HepG2 (cell line): ENCODE measurements around the gene ADAMTS13. TPM values are rescaled to one million over a fixed set of nuclear protein-coding genes. Genes with fewer than 3 reads are reported as not detected.

Experiments
- ATAC-seq: fragments of 200-7000 bp; cut with Tn5 transposase; 3 replicates; pipeline ENCODE4 v1.9.1; 2020; ENCODE audit warnings: mild to moderate bottlenecking, moderate library complexity
- BruUV-seq: library from RNA; stranded (reverse); fragments of 400-500 nt; replicated peaks from 2 replicates; lab custom pipeline; 2021; lab: Mats Ljungman, UMichigan
- CTCF ChIA-PET: fragments of 300-600 bp; formaldehyde crosslinking; extraction: SDS; loops from one replicate; lab custom pipeline; 2021; ENCODE audit warnings: low total read pairs, inconsistent platforms, low intra/inter-chr PET ratio; lab: Yijun Ruan, JAX
- POLR2A ChIA-PET: fragments of 350-600 bp; sonication (Branson Sonifier 250); formaldehyde crosslinking; loops from one replicate; lab custom pipeline; 2020; ENCODE audit warnings: antibody characterized with exemption, inconsistent platforms; lab: Yijun Ruan, JAX
- DNase-seq: peaks from one replicate; pipeline ENCODE4 v3.0.0-alpha.2; 2015; ENCODE audit warnings: low spot score
- FAIRE-seq: peaks from 3 replicates; lab custom pipeline; 2011; peaks lifted over from hg19 to GRCh38; lab: Jason Lieb, UNC
- H2AFZ ChIP-seq: one replicate; pipeline ENCODE4 v1.6.1; 2011; ENCODE audit warnings: low read length, inconsistent platforms
- H3K27ac ChIP-seq: fragments of 300-600 bp; 3 replicates; pipeline ENCODE4 v1.8.0; 2011; ENCODE audit warnings: mixed run types, mild to moderate bottlenecking, mixed read lengths, low read length, inconsistent platforms; ENCODE audit not compliant: insufficient read depth; ENCODE audit errors: extremely low read length
- H3K27me3 ChIP-seq, 2 experiments: fragments of 200-600 bp in 1 of 2; 2 replicates in 1 of 2; 3 replicates in 1 of 2; pipeline versions ENCODE4 v1.6.0 to v1.8.0; 2011; ENCODE audit warnings: low read length in 2 of 2, mild to moderate bottlenecking in 2 of 2, moderate library complexity in 2 of 2, inconsistent platforms in 1 of 2; ENCODE audit not compliant: insufficient read depth in 2 of 2, control insufficient read depth in 1 of 2
- H3K36me3 ChIP-seq, 2 experiments: fragments of 200-600 bp in 1 of 2; replicated peaks in 1 of 2; 2 replicates in 1 of 2; 3 replicates in 1 of 2; pipeline versions ENCODE4 v1.5.1 to v1.8.0; 2011; ENCODE audit warnings: low read length in 2 of 2, inconsistent platforms in 1 of 2; ENCODE audit not compliant: insufficient read depth in 2 of 2, control insufficient read depth in 1 of 2
- H3K4me1 ChIP-seq: 2 replicates; pipeline ENCODE4 v1.5.1; 2012; ENCODE audit warnings: low read length, inconsistent platforms; ENCODE audit not compliant: insufficient read depth
- H3K4me2 ChIP-seq: 2 replicates; pipeline ENCODE4 v1.6.0; 2011; ENCODE audit warnings: low read depth, low read length, inconsistent platforms
- H3K4me3 ChIP-seq, 3 experiments: fragments of 200-600 bp in 1 of 3; sonication (generic), shearing (Covaris generic) in 1 of 3; replicated peaks in 1 of 3; 2 replicates each; pipeline ENCODE4 v1.5.1; 2011 to 2016; ENCODE audit warnings: low read length in 3 of 3, inconsistent platforms in 2 of 3, low read depth in 2 of 3, mild to moderate bottlenecking in 2 of 3, control low read depth in 1 of 3, mixed read lengths in 1 of 3; ENCODE audit not compliant: insufficient read depth in 1 of 3
- H3K79me2 ChIP-seq: one replicate; pipeline ENCODE4 v1.6.1; 2011; ENCODE audit warnings: low read length, inconsistent platforms; ENCODE audit not compliant: insufficient read depth
- H3K9ac ChIP-seq: 2 replicates; pipeline ENCODE4 v1.6.0; 2011; ENCODE audit warnings: mild to moderate bottlenecking, low read depth, low read length, inconsistent platforms; ENCODE audit not compliant: insufficient read depth
- H3K9me3 ChIP-seq: 2 replicates; pipeline ENCODE4 v1.5.1; 2012; ENCODE audit warnings: mild to moderate bottlenecking, low read length
- H4K20me1 ChIP-seq: 2 replicates; pipeline ENCODE4 v1.6.0; 2011; ENCODE audit warnings: inconsistent platforms, mild to moderate bottlenecking, low read length, moderate library complexity; ENCODE audit not compliant: insufficient read depth
- AGO2 ChIP-seq: fragments of 200-400 bp; formaldehyde crosslinking; optimal IDR thresholded peaks from 2 replicates; pipeline ENCODE3; 2017; ENCODE audit warnings: mild to moderate bottlenecking, low read depth, low read length, moderate library complexity
- AKAP8 ChIP-seq: sonication (generic); formaldehyde crosslinking; IDR thresholded peaks from 2 replicates; pipeline ENCODE4 v1.5.1; 2020; ENCODE audit warnings: mild to moderate bottlenecking, missing genetic modification reagents
- CREM ChIP-seq, 2 experiments: sonication (generic) in 1 of 2; formaldehyde crosslinking in 1 of 2; IDR thresholded peaks; 2 replicates each; pipeline versions ENCODE4 v1.4.0 to v1.6.1; 2016 to 2020; ENCODE audit warnings: antibody characterized with exemption in 1 of 2, mild to moderate bottlenecking in 1 of 2, missing genetic modification reagents in 1 of 2
- RBFOX2 ChIP-seq: fragments of 200-400 bp; formaldehyde crosslinking; IDR thresholded peaks from 2 replicates; pipeline ENCODE4 v1.6.1; 2017; ENCODE audit warnings: low read depth, mild to moderate bottlenecking, low read length
- ZNF792 ChIP-seq: IDR thresholded peaks from 2 replicates; pipeline ENCODE4 v1.6.1; 2016
- WGBS: methylation state at CpG from one replicate; pipeline ENCODE4 v1.1.6; 2017; ENCODE audit warnings: low lambda C conversion rate; 5-methylcytosine and 5-hydroxymethylcytosine counted together
- in situ Hi-C: cut with HindIII; loops from 2 replicates; pipeline ENCODE4 v1.10.0; 2017; ENCODE audit warnings: low pct_unique_long_range_greater_than_20kb; ENCODE audit not compliant: extremely low pct_ligation_motif_present
- intact Hi-C: fragments of 100-400 bp; cut with micrococcal nuclease; formaldehyde crosslinking; loops from one replicate; pipeline ENCODE4 v1.10.0; 2022; ENCODE audit not compliant: unreplicated experiment
- polyA plus RNA-seq, 8 experiments: library from polyadenylated mRNA; depleted of rRNA in 3 of 8; stranded (reverse) in 7 of 8; unstranded in 1 of 8; fragments of >200 nt; fragmentation: Illumina TruSeq in 4 of 8; extraction: Trizol in 4 of 8; gene quantifications; 2 replicates each; pipeline versions ENCODE4 v1.2.1 to v1.2.3, GENCODE V29; 2011 to 2016; ENCODE audit warnings: low read depth in 4 of 8, missing spikeins in 1 of 8, mixed read lengths in 1 of 8; ENCODE audit not compliant: insufficient read depth in 1 of 8
- total RNA-seq, 5 experiments: library from RNA; depleted of rRNA; stranded (reverse); fragments of >200 nt; fragmentation: Illumina TruSeq; extraction: Trizol; gene quantifications; 2 replicates each; pipeline ENCODE4 v1.2.3, GENCODE V29; 2016; ENCODE audit warnings: low read depth in 1 of 5

ADAMTS13 gene
- total and polyA plus RNA-seq, 2 of the 13 experiments (the other 11 are each of a cell fraction or from before 2014, with no cell fraction given): 0.91 to 4.5 TPM

GRCh38 chr9:133472753-133473378, 50.7 kb downstream of the ADAMTS13 start:
- Histone ChIP-seq H3K9me3 (no peaks in the 10 kb centered on the region), H3K27me3 (no peaks in the 10 kb centered on the region), H3K9ac (no peak overlapping the region), H3K4me1 (peaks cover 16% of the 10 kb centered on the region), H3K4me3 (no peak overlapping the region), H2AFZ (no peak overlapping the region), H3K36me3 (peaks cover 3 to 4% of the 10 kb centered on the region in 2 experiments; a peak in 1 of 5 replicates), H4K20me1 (0 out of 2 replicates have a peak, but pooled peaks cover 2% of the 10 kb centered on the region), H3K4me2 (no peak overlapping the region), H3K27ac (no peak overlapping the region), H3K79me2 (no peaks in the 10 kb centered on the region)
- ATAC-seq (no peak), FAIRE-seq (no peak), DNase-seq (no peak)
- CTCF ChIA-PET: no interaction called here
- BruUV-seq: no TSS peak
- TF ChIP-seq AKAP8 (CRISPR knock-in tag): peak; percentile 84
- TF ChIP-seq ZNF792 (CRISPR knock-in tag): no peak
- WGBS: 96% methylated on average over 8 of the region's 19 CpGs
- POLR2A ChIA-PET: no interaction called here
- in situ Hi-C loops: no loop called here
- intact Hi-C loops: no loop called here

GRCh38 chr9:133473743-133474142, 51.6 kb downstream of the ADAMTS13 start:
- intact Hi-C loops: no loop called here
- ChIA-PET CTCF (no interaction called here), POLR2A (no interaction called here)
- H4K20me1 ChIP-seq: 0 out of 2 replicates have a peak, but pooled peaks cover 2% of the 10 kb centered on the region
- BruUV-seq: no TSS peak
- FAIRE-seq (no peak), ATAC-seq (no peak), DNase-seq (no peak)
- no peaks in the 10 kb centered on the region for H3K79me2 ChIP-seq
- no peaks in the 10 kb centered on the region for H3K9me3 ChIP-seq
- H3K4me1 ChIP-seq: peaks cover 24% of the 10 kb centered on the region
- H3K9ac ChIP-seq: no peak overlapping the region
- peaks cover 2 to 3% of the 10 kb centered on the region in 2 experiments; a peak in 1 of 5 replicates for H3K36me3 ChIP-seq
- TF ChIP-seq CREM (IDR thresholded peaks at IDR 0.05) (no peak), CREM (CRISPR knock-in tag; IDR thresholded peaks at IDR 0.05) (no peak), AGO2 (peak; percentile 29), RBFOX2 (peak; percentile 59)
- no peak overlapping the region for H3K27ac ChIP-seq
- H3K27me3 ChIP-seq: no peaks in the 10 kb centered on the region
- in situ Hi-C loops: no loop called here
- 98% methylated on average over 9 of the region's 20 CpGs for WGBS
- H3K4me3 ChIP-seq: no peak overlapping the region
- H2AFZ ChIP-seq: no peak overlapping the region
- no peak overlapping the region for H3K4me2 ChIP-seq
